Activated CD4-positive, alpha-beta T cell treated with anti-CD3 and anti-CD28 coated beads, Interleukin-2, amount 50 U/mL, for 48 hours (primary cell): Measurements from ENCODE around the gene FARS2.

Experiments
- DNase-seq, 2 experiments: peaks; one replicate each; pipeline ENCODE4 v3.0.0-alpha.2; 2020

Gene FARS2

GRCh38 chr6:5512422-5512821 is 251.1 kb downstream of the FARS2 start:
- no peak for DNase-seq

- DNase-seq: no peak
Observed at GRCh38 chr6:5513408-5513807, 252.1 kb downstream of the FARS2 start.

- DNase-seq: no peak
Observed at GRCh38 chr6:5514353-5514752, 253.0 kb downstream of the FARS2 start.

GRCh38 chr6:5515200-5515599 is 253.9 kb downstream of the FARS2 start:
- DNase-seq: no peak

GRCh38 chr6:5516036-5516435 is 254.7 kb downstream of the FARS2 start:
- DNase-seq: no peak

- DNase-seq: peak; percentile 45 to 52
Observed at GRCh38 chr6:5517796-5518195, 256.5 kb downstream of the FARS2 start.

- no peak for DNase-seq
Observed at GRCh38 chr6:5518936-5519491, 257.7 kb downstream of the FARS2 start.

GRCh38 chr6:5520796-5521195 is 259.5 kb downstream of the FARS2 start:
- no peak for DNase-seq

GRCh38 chr6:5521322-5521721 is 260.0 kb downstream of the FARS2 start:
- DNase-seq: no peak

GRCh38 chr6:5522147-5522546 is 260.8 kb downstream of the FARS2 start:
- DNase-seq: no peak

- DNase-seq: no peak
Observed at GRCh38 chr6:5524110-5524509, 262.8 kb downstream of the FARS2 start.

- DNase-seq: no peak
Observed at GRCh38 chr6:5525209-5525608, 263.9 kb downstream of the FARS2 start.

- no peak for DNase-seq
Observed at GRCh38 chr6:5529015-5529414, 267.7 kb downstream of the FARS2 start.

GRCh38 chr6:5529733-5530132 is 268.4 kb downstream of the FARS2 start:
- DNase-seq: no peak

GRCh38 chr6:5531161-5531560 is 269.8 kb downstream of the FARS2 start:
- no peak for DNase-seq

GRCh38 chr6:5531853-5532375 is 270.6 kb downstream of the FARS2 start:
- DNase-seq: no peak

GRCh38 chr6:5532941-5533340 is 271.6 kb downstream of the FARS2 start:
- no peak for DNase-seq

- no peak for DNase-seq
Observed at GRCh38 chr6:5534643-5535042, 273.3 kb downstream of the FARS2 start.

- no peak for DNase-seq
Observed at GRCh38 chr6:5536644-5537043, 275.3 kb downstream of the FARS2 start.

- no peak for DNase-seq
Observed at GRCh38 chr6:5537132-5537531, 275.8 kb downstream of the FARS2 start.

- no peak for DNase-seq
Observed at GRCh38 chr6:5537967-5538366, 276.7 kb downstream of the FARS2 start.

GRCh38 chr6:5540370-5540769 is 279.1 kb downstream of the FARS2 start:
- DNase-seq: no peak

GRCh38 chr6:5541025-5541424 is 279.7 kb downstream of the FARS2 start:
- DNase-seq: no peak

- peak in 1 of 2 experiments; percentile 8 for DNase-seq
Observed at GRCh38 chr6:5541751-5542432, 280.6 kb downstream of the FARS2 start.

- DNase-seq: no peak
Observed at GRCh38 chr6:5547556-5547955, 286.2 kb downstream of the FARS2 start.
